Endodermal cell (in vitro differentiated cells): ENCODE data around the gene PPP2R1B. TPM values are rescaled to one million over a fixed set of nuclear protein-coding genes. Genes with fewer than 3 reads are reported as not detected.

Experiments
- DNase-seq: peaks from one replicate; pipeline ENCODE4 v3.0.0-alpha.2; 2017
- H3K27ac ChIP-seq: 2 replicates; pipeline ENCODE4 v1.5.1; 2013; ENCODE audit warnings: mild to moderate bottlenecking, low read depth, low read length, moderate library complexity
- H3K27me3 ChIP-seq: 2 replicates; pipeline ENCODE4 v1.6.1; 2013; ENCODE audit warnings: mild to moderate bottlenecking, low read length, moderate library complexity; ENCODE audit not compliant: insufficient read depth, control insufficient read depth, poor library complexity, severe bottlenecking
- H3K36me3 ChIP-seq: 2 replicates; pipeline ENCODE4 v1.7.0; 2013; ENCODE audit warnings: mild to moderate bottlenecking, low read length, moderate library complexity; ENCODE audit not compliant: control insufficient read depth, insufficient read depth
- H3K4me1 ChIP-seq: one replicate; pipeline ENCODE4 v1.7.0; 2013; ENCODE audit warnings: low read length; ENCODE audit not compliant: control insufficient read depth, insufficient read depth
- H3K4me3 ChIP-seq: 2 replicates; pipeline ENCODE4 v1.5.1; 2013; ENCODE audit warnings: mild to moderate bottlenecking, low read length, moderate library complexity
- H3K9ac ChIP-seq: 2 replicates; pipeline ENCODE4 v1.6.1; 2013; ENCODE audit warnings: mild to moderate bottlenecking, low read length, moderate library complexity; ENCODE audit not compliant: poor library complexity, severe bottlenecking; ENCODE audit errors: extremely low read depth
- H3K9me3 ChIP-seq: 2 replicates; pipeline ENCODE4 v1.6.1; 2013; ENCODE audit warnings: mild to moderate bottlenecking, low read length, moderate library complexity; ENCODE audit not compliant: control insufficient read depth
- H3K27ac Mint-ChIP-seq: 2 replicates; pipeline ENCODE4 v1.8.0; 2020; ENCODE audit warnings: mixed read lengths
- H3K27me3 Mint-ChIP-seq: 2 replicates; pipeline ENCODE4 v1.8.0; 2021; ENCODE audit warnings: mild to moderate bottlenecking, mixed read lengths; ENCODE audit not compliant: insufficient read depth
- H3K36me3 Mint-ChIP-seq: 2 replicates; pipeline ENCODE4 v1.8.0; 2020; ENCODE audit warnings: low read depth, mixed read lengths
- H3K4me1 Mint-ChIP-seq: 2 replicates; pipeline ENCODE4 v1.8.0; 2020; ENCODE audit warnings: mixed read lengths
- H3K4me3 Mint-ChIP-seq: 2 replicates; pipeline ENCODE4 v1.8.0; 2020; ENCODE audit warnings: mild to moderate bottlenecking, moderate library complexity, mixed read lengths
- H3K9me3 Mint-ChIP-seq: 2 replicates; pipeline ENCODE4 v1.8.0; 2020; ENCODE audit warnings: mild to moderate bottlenecking, mixed read lengths
- WGBS, 2 experiments: methylation state at CpG; one replicate each; pipeline versions ENCODE4 v1.1.5 to v1.1.7; 2013; ENCODE audit warnings: missing lambda C conversion rate in 2 of 2, mixed read lengths in 1 of 2; ENCODE audit not compliant: insufficient coverage in 1 of 2, insufficient read length in 1 of 2; 5-methylcytosine and 5-hydroxymethylcytosine counted together
- total RNA-seq, 2 donors: library from RNA; stranded (reverse); fragmentation: NEBNext Ultra II Directional in 1 of 2; extraction: Animal tissue kit (Norgen Biotek cat#: 25700) in 1 of 2; gene quantifications; 2 replicates in 1 of 2; 3 replicates in 1 of 2; pipeline ENCODE4 v1.2.1, GENCODE V29; 2021
- TF ChIP-seq, protein P1 (sequence below): fragments of 200-600 bp; sonication (generic); conservative IDR thresholded peaks from 2 replicates; pipeline ENCODE4 v1.5.0; 2021; ENCODE audit warnings: antibody characterized with exemption, mild to moderate bottlenecking

The PPP2R1B gene
- total RNA-seq, 2 donors from 2014 or later, result 70.0 to 89.7 TPM

GRCh38 chr11:111726301-111726713, 39.9 kb downstream of the PPP2R1B start:
- peaks cover 5% of the 10 kb centered on the region for H3K4me1 Mint-ChIP-seq
- peaks cover 52% of the 10 kb centered on the region for H3K36me3 Mint-ChIP-seq
- no peaks in the 10 kb centered on the region for H3K27me3 Mint-ChIP-seq
- no peaks in the 10 kb centered on the region for H3K9me3 Mint-ChIP-seq
- H3K27ac ChIP-seq, result no peak overlapping the region
- no peak for DNase-seq
- WGBS, 2 experiments, result 94 to 98% methylated on average over 9 of the region's 9 CpGs
- H3K9me3 ChIP-seq, result no peaks in the 10 kb centered on the region
- H3K27ac Mint-ChIP-seq, result no peak overlapping the region
- no peak overlapping the region for H3K4me3 Mint-ChIP-seq
- peaks cover 48% of the 10 kb centered on the region for H3K36me3 ChIP-seq
- H3K27me3 ChIP-seq, result no peaks in the 10 kb centered on the region
- TF ChIP-seq, protein P1, sequence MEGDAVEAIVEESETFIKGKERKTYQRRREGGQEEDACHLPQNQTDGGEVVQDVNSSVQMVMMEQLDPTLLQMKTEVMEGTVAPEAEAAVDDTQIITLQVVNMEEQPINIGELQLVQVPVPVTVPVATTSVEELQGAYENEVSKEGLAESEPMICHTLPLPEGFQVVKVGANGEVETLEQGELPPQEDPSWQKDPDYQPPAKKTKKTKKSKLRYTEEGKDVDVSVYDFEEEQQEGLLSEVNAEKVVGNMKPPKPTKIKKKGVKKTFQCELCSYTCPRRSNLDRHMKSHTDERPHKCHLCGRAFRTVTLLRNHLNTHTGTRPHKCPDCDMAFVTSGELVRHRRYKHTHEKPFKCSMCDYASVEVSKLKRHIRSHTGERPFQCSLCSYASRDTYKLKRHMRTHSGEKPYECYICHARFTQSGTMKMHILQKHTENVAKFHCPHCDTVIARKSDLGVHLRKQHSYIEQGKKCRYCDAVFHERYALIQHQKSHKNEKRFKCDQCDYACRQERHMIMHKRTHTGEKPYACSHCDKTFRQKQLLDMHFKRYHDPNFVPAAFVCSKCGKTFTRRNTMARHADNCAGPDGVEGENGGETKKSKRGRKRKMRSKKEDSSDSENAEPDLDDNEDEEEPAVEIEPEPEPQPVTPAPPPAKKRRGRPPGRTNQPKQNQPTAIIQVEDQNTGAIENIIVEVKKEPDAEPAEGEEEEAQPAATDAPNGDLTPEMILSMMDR, result no peak
- H3K9ac ChIP-seq, result no peak overlapping the region
- peaks cover 3% of the 10 kb centered on the region for H3K4me1 ChIP-seq
- H3K4me3 ChIP-seq, result no peak overlapping the region

GRCh38 chr11:111725621-111726020, 40.6 kb downstream of the PPP2R1B start:
- no peak overlapping the region for H3K9ac ChIP-seq
- peaks cover 3% of the 10 kb centered on the region for H3K4me1 ChIP-seq
- peaks cover 59% of the 10 kb centered on the region for H3K36me3 Mint-ChIP-seq
- no peak overlapping the region for H3K27ac ChIP-seq
- no peaks in the 10 kb centered on the region for H3K27me3 ChIP-seq
- 88 to 92% methylated on average over 6 to 10 of the region's 10 CpGs for WGBS, 2 experiments
- no peaks in the 10 kb centered on the region for H3K9me3 Mint-ChIP-seq
- no peaks in the 10 kb centered on the region for H3K9me3 ChIP-seq
- H3K27me3 Mint-ChIP-seq, result no peaks in the 10 kb centered on the region
- TF ChIP-seq, protein P1, result no peak
- peaks cover 5% of the 10 kb centered on the region for H3K4me1 Mint-ChIP-seq
- H3K4me3 ChIP-seq, result no peak overlapping the region
- DNase-seq, result no peak
- H3K27ac Mint-ChIP-seq, result peak overlapping the region; percentile 26
- no peak overlapping the region for H3K4me3 Mint-ChIP-seq
- H3K36me3 ChIP-seq, result peaks cover 54% of the 10 kb centered on the region

DNA sequence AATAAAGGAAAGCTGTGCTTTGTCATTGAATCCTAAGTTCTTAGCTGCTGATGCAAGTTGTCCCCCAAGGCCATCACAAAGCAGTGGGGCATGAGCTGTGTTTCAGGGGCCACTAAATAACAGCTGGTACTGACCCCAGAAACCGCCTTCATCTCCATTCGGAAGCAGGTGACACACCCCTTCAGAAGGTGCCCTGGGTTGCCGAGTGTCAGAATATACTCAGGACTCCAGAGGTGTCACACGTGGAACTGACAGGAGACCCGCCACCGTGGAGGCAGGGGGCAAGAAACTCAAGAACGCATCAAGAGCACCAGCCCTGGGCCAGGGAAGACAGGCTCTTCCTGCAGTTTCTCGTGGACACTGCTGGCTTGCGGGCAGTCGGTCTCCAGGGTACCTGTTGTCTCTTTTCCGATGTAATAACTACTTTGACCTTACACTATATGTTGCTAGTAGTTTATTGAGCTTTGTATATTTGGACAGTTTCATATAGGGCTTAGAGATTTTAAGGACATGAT, 41.5 kb downstream of the PPP2R1B start:
- H3K27me3 ChIP-seq, result no peaks in the 10 kb centered on the region
- DNase-seq, result no peak
- H3K9ac ChIP-seq, result no peak overlapping the region
- Mint-ChIP-seq H3K4me1 (no peaks in the 10 kb centered on the region), H3K9me3 (no peaks in the 10 kb centered on the region), H3K4me3 (no peak overlapping the region), H3K27me3 (no peaks in the 10 kb centered on the region), H3K36me3 (peaks cover 66% of the 10 kb centered on the region), H3K27ac (no peak overlapping the region)
- WGBS, 2 experiments, result 93 to 100% methylated on average over 6 to 10 of the region's 11 CpGs
- H3K4me3 ChIP-seq, result no peak overlapping the region
- TF ChIP-seq, protein P1, result no peak
- H3K36me3 ChIP-seq, result peaks cover 64% of the 10 kb centered on the region
- peaks cover under 1% of the 10 kb centered on the region for H3K4me1 ChIP-seq
- H3K9me3 ChIP-seq, result no peaks in the 10 kb centered on the region
- no peak overlapping the region for H3K27ac ChIP-seq
